LoVo (cell line): ENCODE results near the gene SLC36A1.
"Not testable (repeated sequence)": the region's sequence is repeated elsewhere in the genome, so short reads cannot be mapped to it uniquely, and the experiment has no call there.

Source experiments
- DNase-seq: peaks from one replicate; pipeline ENCODE4 v3.0.0-alpha.2; 2016; ENCODE audit warnings: low spot score

SLC36A1 gene

DNA sequence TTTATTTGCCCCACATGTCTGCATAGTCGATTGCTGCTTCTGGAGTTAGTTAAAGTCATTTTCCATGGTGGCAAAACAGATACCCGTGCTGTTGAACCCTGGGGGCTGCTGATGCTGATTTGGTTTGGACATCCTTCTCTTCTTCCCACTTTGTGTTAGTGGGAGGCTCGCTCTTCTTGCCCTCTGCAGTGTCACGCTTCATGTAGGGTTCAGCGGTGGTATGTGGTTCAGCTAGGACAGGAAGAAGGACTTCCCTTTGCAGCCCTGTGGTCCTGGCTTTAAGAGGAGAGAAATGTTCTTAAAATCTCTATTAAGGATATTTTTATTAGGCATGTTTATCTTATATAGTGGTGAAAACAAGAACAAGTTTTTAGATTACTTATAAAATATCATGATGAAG, 36.2 kb downstream of the SLC36A1 start:
- DNase-seq, result no peak

DNA sequence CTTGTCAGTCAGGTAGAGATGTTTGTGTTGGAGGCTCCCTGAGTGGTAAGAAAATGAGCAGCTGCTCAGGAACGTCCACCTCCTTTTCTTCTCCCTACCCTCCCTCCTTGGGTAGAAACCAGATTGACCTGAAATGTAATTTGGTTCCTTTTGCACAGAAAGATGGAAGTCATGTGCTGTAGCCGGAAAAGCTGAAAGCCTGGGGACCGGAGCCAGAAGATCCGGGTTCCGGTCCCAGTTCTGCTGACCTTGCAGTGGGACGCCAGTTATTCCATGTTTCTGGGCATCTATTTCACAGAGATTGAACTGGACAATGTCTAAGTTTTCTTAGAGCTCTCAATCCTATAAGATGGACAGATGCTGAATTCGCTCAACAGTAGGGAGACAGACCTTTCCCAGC, 40.1 kb downstream of the SLC36A1 start:
- DNase-seq, result no peak

DNA sequence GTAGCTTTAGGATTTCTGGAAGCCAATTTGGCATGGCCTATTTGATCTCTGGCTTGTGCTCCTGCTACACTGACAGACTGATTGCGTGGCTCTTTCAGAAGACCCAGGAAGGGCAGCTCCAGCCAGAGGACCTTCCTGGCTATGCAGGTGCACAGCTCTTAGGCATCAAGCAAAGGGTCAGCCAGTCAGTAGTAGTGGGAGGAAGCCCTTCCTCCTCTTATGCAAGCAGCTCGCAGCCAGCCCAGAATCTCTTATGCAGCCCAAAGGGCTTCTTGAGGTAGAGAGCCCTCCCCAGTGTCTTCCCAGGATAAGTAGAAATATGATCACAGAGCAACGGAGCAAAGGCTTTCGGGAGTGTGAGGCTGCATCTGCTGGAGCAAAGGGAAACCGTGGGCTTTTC, 43.2 kb downstream of the SLC36A1 start:
- no peak for DNase-seq

DNA sequence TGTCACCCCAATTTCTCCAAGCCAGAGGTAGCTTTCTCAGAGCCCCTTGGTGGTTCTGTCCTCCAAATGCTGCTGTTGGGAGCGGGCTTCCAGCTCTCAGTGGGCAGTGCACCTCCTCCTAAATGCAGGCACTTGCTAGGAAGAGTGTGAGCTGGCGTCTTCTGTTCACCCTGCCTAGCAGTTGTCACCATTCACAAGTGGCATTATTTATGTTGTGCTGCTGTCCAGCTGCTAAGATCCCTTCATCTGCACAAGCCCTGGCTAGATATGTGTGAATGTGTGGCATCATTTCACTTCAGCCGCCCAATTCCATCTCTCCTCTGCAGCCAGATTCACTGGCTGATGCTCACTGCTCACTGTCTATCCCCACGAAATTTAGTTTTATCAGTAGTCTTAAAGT, 43.7 kb downstream of the SLC36A1 start:
- DNase-seq, result no peak

DNA sequence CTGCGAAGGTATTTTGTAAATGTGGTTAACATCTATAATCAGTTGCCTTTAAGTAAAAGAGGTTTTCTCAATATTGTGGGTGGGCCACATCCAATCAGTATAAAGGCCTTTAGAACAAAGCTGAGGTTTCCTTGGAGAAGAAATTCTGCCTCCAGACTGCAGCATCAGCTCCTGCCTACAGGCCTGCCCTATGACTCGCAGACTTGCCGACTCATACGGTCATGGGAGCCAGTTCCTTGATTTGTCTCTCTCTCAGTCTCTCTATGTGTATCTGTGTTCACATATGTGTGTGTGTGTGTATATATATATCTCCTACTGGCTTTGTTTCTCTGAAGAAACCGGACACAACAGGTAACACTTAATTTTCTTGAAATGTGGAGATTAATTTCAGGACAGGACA, 45.3 kb downstream of the SLC36A1 start:
- DNase-seq, result no peak

DNA sequence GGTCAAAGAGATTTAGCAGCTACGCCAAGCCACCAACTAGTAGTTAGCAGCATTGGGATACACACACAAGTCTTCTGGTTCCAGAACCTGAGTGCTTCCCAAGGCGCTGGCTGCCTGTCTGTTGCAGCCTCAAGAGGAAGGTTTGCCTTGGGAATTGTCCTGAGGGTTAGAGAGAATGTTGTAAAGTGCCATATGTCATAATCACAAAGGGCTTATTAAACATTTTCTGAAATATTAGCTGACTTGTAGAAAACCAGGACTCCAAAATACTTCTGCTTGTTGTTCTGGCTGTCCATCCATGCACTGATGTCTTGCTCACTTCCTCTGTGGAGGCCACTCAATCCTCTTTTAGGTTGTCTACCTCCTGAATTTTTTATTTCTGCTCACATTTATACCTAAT, 46.3 kb downstream of the SLC36A1 start:
- no peak for DNase-seq

DNA sequence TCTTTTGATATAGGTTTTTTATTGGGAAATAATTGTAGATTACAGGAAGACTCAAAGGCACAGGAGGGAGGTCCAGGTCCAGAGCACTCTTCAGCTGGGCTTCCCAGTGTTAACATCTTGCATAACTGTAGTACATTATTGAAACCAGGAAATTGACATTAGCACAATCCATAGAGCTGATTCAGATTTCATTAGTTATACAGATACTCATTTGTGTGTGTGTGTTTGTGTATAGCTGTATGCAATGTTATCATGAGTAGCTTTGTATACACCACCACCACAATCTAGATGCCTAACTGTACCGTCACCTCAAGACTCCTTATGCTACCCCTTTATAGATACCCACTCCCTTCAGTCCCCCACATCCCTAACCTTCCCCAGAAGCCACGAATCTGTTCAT, 47.9 kb downstream of the SLC36A1 start:
- DNase-seq, result no peak

DNA sequence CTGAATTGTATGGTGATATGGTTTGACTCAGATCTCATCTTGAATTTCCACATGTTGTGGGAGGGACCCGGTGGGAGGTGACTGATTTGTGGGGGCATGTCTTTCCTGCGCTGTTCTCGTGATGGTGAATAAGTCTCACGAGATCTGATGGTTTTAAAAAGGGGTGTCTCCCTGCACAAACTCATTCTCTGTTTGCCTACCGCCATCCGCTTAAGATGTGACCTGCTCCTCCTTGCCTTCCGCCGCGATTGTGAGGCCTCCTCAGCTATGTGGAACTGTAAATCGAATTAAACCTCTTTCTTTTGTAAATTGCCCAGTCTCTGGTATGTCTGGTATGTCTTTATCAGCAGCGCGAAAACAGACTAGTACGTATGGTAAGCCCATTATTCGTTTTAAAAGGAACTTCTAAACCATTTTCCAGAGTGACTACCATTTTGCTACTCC, 48.7 kb downstream of the SLC36A1 start:
- no peak for DNase-seq

DNA sequence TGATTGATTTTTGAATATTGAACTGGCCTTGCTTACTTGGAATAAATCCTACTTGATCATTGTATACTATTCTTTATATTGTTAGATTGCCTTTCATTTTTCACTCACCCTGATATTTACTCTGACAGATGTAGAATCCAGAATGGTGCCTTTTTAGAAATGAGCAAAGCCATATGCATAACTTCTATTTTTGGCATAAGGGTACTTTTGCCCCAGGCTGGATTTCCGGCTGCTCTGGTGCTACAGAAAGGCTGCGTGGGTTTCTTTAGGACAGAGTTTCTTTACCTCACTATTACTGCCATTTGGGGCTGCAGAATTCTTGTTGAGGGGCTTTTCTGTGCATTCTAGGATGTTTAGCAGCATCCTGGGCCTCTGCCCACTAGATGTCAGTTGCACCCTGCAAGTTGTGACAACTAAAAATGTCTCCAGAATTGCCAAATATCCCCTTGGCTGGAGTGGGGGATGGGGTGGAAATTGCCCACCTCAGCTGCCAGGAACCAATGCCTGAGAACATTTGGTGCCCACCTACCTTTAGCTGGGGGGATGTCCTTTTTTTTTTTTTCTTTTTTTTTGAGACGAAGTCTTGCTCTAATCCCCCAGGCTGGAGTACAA, 50.1 kb downstream of the SLC36A1 start:
- DNase-seq, result no peak

DNA sequence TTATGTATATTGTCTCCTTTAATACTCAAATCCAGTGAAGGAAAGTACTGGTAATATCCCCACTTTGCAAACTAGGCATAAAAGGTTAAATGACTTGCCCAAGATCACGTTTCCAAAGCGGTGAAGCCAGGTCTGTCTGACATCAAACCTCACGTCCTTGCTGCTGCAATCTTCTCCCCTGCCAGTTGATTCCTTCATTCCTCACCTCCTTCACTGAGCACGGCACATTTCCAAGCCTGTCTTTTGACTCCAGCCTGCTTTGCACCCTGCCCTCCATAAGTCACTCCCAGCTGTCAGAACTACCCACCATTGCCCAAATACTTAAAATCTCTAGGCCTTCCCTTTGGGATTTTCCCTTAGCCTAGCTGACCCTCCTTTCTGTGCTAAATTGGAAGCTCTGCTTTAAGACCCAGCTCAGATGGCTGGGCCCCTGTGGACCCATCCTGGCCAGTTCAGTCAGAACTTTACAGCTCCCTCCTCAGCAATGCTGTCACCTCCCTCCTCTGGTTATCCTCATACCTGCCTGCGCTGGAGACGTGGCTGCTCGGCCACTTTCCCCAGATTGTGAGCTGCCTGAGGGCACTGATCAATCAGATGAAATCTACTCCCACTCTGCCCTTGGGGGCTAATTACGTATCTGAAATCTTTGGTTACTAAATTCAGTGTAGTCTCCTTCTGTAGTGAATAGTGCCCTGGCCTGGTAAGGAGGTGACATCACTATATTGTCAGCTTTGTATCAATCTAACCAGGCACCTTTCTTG, 51.2 kb downstream of the SLC36A1 start:
- no peak for DNase-seq

DNA sequence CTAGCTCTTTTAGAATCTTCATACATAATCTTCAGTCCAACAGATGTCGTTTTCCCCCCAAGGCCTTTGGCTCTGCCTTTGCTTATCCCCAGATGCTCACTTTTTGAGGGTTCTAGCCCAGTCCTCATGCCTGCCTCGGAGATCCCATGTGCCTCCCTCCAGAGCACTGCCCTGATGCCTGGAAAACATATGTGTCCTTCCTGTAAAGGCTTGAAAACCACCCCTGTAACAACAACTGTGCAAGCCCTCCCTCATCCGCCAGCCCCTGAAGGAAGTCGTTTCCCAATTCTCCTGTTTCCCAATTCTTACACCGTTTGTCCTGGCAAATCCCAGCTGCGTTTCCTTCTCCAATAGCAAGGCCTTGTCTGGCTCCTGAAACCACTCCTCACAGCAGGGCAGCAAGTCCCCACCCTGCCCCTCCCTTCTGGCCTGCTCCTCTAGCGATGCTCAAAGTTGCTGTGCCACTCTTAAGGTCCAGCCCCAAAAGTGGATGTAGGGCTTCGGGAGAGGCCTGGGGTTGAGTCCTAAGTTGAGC, 52.2 kb downstream of the SLC36A1 start:
- no peak for DNase-seq

DNA sequence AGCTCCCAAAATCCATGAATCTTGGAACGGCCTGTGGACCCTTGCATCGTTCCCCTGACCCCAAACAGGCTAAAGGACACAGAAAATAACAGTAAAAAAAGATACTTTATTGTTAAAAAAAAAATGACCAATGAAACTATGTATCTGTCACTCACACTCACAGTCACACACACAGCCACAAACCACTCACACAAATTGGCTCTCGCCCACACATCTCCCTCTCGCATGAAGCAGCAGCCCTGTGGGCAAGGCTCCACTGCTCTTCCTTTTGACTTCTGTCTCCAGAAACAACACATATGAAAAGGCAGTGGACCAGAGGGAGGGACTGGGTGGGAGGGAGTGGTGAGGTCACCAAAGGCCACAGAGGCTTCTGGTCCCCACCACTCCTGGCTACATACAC, 56.6 kb downstream of the SLC36A1 start:
- DNase-seq, result no peak

DNA sequence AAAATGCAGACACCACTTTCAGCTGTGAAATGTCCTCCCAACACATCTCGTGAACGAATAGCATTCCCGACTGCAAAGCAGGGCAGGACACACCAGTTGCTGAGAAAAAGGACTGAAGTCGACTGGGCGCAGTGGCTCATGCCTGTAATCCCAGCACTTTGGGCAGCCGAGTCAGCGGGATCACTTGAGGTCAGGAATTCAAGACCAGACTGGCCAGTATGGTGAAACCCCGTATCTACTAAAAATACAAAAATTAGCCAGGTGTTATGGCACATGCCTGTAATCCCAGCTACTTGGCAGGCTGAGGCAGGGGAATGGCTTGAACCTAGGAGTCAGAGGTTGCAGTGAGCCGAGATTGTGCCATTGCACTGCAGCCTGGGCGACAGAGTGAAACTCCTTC, 60.9 kb downstream of the SLC36A1 start:
- not testable (repeated sequence) for DNase-seq

DNA sequence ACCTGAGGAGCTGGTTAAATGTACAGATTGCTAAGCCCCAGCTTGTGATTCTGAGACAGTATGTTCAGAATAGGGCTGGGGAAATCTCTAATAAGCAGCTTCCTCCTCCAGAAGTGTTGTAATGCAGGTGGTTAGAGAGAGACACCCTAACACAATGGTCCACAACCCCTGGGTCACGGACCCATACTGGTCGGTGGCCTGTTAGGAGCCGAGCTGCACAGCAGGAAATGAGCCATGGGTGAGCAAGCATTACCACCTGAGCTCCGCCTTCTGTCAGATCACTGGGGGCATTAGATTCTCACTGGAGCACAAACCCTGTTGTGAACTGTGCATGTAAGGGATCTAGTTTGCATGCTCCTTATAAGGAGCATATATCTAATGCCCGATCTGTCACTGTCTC, 61.8 kb downstream of the SLC36A1 start:
- no peak for DNase-seq

DNA sequence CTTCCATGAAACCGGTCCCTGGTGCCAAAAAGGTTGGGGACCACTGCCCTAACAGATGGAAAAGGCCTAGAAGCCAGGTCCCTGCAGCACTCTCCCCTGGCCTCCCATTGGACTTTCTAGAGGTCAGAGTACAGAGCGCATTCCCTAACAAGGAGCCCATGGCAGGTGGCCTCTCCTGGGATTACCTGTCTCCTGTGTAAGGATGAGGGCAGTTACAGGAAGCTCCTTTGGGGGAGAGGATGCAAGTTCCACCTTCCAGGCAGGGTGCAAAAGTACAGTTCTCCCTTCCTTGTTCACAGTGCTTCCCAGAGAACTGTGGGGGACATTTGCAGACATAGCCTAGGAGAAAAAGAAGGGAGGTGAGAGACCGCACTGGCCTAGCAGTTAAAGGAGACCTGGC, 62.4 kb downstream of the SLC36A1 start:
- DNase-seq, result no peak

DNA sequence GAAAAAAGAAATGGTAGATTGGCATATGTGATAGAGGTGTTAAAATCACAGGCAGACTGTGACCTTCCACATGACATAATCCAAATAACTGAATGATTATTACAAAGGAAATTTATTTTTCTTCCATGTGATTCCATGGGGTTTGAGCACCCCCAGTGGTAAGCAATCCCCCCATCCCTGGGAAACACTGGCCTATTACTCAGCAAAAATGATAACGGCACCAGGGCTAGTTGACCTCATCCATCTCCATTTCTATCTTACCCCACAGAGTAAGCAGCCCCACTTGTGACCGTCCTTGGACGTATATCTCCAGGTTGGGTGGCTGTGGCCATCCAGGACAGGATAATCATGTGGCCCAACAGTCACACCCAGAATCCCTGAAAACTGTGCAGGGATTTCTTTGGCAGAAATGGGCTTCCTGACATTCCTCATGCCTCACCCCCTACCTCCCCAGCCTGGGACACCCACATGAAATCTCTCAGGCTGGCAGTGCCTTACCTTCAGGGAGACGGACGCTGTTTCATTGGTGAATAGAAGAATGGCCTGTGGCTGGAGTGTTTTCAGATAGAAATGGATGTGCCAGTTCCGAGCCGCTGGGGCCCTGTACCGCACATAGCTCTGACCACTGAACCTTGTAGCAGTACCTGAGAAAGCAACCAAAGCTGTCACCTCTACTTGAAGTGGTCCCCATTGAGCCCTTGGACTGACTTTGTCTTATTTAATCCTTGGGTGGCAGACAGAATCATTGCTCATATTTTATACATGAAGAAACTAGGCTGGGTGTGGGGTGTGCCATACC, 69.9 kb downstream of the SLC36A1 start:
- no peak for DNase-seq

DNA sequence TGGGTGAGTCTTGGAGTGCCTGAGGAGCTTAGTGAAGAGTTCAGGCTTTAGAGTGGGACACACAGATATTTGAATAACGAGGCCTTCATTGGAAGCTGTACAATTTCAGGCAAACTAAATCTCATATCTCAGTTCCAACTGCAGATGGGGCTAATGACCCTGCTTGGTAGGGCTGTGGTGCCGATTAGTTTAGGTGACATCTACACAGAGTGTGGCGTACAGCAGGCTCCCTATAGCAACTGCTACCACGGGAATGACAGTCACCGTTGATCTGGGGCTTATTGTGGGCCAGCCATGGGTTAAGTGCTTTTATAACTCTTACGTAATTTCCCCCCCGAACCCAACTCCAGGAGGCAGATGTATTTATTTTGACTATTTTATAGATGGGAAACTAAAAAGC, 72.9 kb downstream of the SLC36A1 start:
- no peak for DNase-seq

DNA sequence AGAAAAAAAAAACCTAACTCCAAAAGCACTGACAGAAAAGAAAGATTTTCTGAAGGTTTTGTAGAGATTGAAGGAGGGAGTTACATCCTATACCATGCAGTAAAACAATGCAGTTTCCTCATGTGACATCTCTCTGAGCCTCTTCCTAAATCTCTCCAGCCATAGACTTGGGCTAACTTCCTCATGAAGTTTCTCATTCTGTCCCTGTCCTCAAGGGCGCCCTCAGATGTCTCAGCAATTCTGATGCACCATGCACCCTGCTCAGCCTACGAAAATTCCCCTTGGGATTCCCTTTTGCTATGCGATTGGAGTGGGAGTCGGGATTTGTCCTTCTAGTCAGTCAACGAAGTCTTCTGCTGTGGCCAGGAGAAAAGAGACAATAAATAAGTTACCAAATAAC, 74.8 kb downstream of the SLC36A1 start:
- no peak for DNase-seq

DNA sequence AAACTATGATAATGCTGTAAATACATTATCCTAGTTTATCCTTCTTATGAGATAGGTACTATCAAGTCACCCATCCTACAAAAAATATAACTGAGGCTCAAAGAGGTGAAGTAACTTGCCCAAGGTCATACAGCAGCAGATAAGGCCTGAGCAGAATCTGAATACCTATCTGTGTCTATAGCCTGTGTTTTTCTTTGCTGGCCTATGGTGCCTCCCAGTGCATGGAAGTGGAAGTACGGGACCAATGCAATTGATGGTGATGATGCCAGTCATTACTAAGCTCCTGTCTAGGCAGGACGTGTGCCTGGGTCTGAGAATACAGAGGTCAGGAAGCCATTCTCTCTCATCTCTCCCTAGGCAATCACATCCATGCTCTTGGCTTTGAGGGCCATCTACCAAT, 75.9 kb downstream of the SLC36A1 start:
- peak; percentile 22 for DNase-seq

DNA sequence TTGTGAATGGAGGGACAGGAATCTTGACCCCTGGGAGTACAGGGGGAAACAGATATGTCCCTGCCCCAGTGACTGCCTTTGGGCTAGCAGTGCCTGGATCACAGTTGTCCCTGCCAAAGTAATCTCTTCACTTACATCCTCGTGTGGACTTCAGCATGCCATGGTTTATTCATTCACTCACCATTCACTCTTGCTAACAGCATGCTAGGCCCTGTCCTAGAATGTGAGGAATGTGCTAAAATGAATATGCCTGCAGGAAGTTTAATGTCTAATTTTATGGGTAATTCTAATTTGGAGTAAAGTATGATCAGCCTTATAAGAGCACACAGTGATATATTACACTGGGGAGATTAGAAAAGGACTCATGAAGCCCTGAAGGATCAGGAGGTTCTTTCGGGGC, 80.8 kb downstream of the SLC36A1 start:
- no peak for DNase-seq

DNA sequence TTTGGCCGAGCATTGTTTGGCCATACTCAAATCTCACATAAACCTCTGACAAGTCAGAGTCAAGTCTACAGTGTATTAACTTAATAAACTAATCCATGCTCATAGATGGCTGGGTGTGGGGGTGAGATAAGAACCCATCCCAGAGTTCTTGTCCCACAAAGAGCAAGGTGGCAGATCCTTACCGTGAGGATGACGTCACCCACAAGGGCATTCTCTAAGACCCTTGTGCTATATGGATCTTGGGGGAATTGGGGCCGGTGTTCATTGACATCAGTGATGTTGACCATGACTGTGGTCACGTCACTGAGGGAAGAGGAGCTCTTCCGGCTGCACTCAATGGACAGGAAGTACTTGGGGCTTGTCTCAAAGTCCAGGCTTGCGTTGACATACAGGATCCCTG, 81.6 kb downstream of the SLC36A1 start:
- DNase-seq, result no peak

DNA sequence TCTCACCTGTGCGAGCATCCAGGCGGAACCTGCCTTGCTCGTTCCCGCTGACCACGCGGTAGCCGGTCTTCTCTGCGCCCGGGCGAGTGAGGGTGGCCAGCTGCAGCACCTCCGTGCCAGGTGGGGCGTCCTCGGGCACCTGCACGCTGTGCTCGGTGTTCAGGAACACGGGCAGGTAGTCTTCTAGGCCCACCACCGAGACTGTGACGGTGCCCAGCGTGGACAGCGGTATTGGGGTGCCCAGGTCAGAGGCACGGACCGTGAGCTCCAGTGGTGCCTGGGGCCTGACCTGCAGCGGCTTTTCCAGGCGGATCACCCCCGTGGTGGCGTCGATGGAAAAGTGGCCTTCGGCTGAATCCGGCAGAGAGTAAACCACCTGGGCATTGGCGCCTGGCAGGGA, 84.2 kb downstream of the SLC36A1 start:
- DNase-seq, result no peak

DNA sequence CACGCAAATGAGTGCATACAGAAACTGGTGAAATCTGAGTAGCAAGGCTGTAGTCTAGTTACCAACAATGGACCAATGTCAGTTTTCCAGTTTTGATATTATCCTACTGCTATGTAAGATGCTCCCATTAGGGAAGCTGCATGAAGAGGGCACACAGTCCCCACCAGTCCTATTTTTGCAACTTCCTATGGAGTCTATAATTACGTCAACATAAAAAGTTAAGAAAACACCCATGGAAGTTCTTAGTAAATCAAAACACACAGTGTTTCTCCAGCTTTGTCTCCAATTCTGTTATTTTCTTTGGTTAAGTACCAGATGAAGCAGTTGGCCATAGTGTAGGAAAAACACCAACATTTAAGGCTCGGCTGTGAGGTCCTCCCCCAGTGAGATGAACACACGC, 85.0 kb downstream of the SLC36A1 start:
- no peak for DNase-seq
